HG03378 (cell line): ENCODE data around the gene SF3B2.
"Not testable (repeated sequence)": the region's sequence is repeated elsewhere in the genome, so short reads cannot be mapped to it uniquely, and the experiment has no call there.

Experiments used
- ATAC-seq: cut with Tn5 transposase; IDR thresholded peaks from one replicate; pipeline ENCODE4 v1.9.1; 2021; ENCODE audit warnings: mild to moderate bottlenecking, moderate library complexity; ENCODE audit not compliant: unreplicated experiment

Gene SF3B2

DNA sequence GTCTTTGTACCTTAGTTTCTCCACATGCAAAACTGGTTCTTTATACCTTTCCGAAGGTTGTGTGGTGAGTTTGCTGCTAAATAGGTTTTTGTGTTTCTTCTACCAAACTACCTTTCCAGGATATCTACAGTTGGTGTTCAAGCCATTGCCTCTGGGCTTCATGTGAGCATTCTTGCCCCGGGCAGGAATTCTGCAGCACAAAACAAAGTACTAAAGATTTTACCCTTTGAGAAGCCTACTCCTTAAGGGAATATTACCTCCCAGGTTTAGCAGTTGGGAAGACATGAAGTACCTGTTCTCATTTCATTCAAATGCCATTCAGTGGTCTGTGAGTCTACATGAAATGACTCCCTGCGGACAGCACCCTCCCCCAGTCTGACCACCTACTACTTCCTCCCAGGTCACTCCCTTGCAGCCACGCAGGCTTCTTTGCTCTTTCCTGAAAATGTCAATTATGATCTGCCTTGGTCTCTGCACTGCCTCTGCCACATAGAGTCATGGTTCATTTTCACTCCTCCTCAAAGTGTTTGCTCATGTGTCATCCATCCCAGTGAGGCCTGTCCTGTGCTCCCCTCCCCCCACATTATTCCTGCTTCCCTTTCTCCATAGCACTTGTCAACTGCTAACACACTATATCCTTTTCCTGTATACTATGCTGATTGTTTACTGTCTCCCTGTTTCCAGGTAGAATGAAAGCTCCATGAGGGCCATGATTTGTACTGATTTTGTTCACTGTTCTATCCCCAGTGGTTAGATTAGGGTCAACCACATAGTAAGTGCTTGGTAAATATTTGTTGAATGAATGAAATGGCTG, 54.8 kb downstream of the SF3B2 start:
- no peak for ATAC-seq

DNA sequence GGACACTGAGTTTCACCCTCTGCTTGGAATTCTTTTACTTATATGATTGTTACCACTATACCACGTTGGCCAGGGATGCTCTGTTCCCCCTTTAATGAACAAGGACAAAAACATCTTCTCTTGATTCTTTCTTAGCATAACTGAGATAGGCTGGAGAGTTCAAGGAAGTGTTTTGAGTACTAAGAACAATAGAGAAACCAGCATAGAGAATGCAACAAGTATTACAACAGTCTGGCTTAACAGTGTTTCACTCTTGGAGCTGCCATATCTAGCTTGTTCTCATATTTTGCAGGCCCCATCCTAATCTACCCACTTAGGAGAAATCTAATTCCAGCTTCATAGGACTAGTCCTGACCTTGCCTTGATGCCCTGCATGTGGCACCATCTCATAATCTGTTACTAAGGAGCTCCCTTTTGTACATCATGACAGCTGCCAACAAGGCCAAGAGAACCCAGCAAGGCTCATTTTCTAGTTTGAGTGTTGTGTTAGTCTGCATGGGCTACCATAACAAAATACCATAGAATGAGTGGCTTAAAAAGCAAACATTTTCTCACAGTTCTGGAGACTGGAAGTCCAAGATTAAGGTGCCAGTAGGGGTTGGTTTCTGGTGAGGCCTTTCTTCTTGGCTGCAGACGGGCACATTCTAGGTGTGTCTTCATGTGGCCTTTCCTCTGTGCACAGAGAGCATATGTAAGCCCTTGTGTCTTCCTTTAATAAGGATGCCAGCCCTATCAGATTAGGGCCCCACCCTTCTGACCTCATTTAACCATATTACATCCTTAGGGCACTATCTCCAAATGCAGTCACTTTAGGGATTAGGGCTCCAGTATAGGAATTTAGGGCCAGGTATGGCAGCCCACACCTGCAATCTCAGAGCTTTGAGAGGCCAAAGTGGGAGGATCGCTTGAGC, 55.7 kb downstream of the SF3B2 start:
- ATAC-seq: no peak

DNA sequence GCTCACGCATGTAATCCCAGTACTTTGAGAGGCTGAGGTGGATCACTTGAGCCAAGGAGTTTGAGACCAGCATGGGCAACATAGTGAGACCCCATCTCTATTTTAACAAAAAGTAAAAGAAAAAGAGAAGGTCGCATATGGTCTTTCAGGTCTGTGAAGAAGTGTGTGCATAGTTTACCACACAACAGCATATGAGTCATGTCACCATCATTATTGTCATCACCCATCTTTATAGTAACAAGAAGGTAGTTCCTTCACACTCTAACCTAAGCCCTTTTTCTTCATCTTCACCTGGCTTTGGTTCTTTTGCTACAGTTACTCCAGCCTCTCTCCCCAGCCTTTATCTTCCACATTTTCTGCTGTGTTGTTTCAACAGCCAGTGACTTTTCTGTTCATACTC, 57.1 kb downstream of the SF3B2 start:
- ATAC-seq: no peak

GRCh38 chr11:66111158-66111557, 59.0 kb downstream of the SF3B2 start:
- no peak for ATAC-seq

GRCh38 chr11:66112041-66112491, 59.9 kb downstream of the SF3B2 start:
- ATAC-seq: no peak

GRCh38 chr11:66112601-66113499, 60.7 kb downstream of the SF3B2 start:
- no peak for ATAC-seq

DNA sequence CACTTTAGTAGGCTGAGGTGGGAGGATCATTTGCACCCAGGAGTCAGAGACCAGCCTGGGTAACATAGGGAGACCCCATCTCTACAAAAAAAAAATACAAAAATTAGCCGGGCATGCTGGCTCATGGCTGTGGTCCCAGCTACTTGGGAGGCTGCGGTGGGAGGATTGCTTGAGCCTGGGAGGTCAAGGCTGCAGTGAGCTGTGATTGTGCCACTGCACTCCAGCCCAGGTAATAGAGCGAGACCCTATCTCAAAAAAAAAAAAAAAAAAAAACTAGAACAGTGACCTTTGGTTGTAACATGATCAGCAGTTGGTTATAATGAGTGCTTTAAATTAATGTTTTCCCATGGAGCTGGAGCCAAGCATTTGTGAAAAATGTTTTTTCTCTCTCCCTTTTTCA, 62.8 kb downstream of the SF3B2 start:
- not testable (repeated sequence) for ATAC-seq

GRCh38 chr11:66115638-66116301, 63.6 kb downstream of the SF3B2 start:
- peak; percentile 60 for ATAC-seq

- no peak for ATAC-seq
Measured at GRCh38 chr11:66116576-66117361, 64.6 kb downstream of the SF3B2 start.

DNA sequence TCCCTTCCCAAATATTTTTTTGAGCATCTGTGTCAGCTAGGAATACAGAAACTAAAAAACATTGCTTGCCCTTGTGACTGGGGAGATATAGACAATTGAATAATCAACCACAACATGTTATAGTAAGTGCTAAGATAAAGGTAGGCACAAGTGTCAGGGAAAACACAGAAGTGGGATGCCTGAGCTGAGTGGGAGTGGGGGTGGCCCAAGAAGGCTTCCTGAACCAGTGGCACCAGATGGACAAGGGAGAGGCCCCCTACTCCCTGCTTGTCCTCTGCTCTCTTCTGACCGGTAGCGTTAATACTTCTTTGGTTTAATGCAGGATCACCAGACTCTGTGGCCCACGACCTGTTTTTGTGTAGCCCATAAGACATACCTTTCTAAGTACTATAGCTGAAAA, 66.7 kb downstream of the SF3B2 start:
- no peak for ATAC-seq
